Caco-2 (cell line): ENCODE measurements around the gene EPS15. TPM values are rescaled to one million over a fixed set of nuclear protein-coding genes. Genes with fewer than 3 reads are reported as not detected.

Experiments
- BruUV-seq: library from RNA; stranded (reverse); fragments of 400-500 nt; replicated peaks from 2 replicates; lab custom pipeline; 2021; lab: Mats Ljungman, UMichigan
- CTCF ChIA-PET: fragments of 300-600 bp; sonication (Branson Sonifier 250); formaldehyde crosslinking; loops from one replicate; lab custom pipeline; 2022; ENCODE audit warnings: antibody characterized with exemption; lab: Charles Lee
- POLR2A ChIA-PET: fragments of 300-600 bp; sonication (Branson Sonifier 250); formaldehyde crosslinking; loops from one replicate; lab custom pipeline; 2022; ENCODE audit warnings: antibody characterized with exemption; lab: Charles Lee
- DNase-seq, 2 experiments: peaks; one replicate each; pipeline versions ENCODE4 v3.0.0 to v3.0.0-alpha.2; 2020 to 2022
- H3K27me3 ChIP-seq: replicated peaks from 2 replicates; pipeline ENCODE4 v1.6.0; 2011; ENCODE audit warnings: low read length; ENCODE audit not compliant: control insufficient read depth, insufficient read depth
- H3K36me3 ChIP-seq: 2 replicates; pipeline ENCODE4 v1.5.1; 2011; ENCODE audit warnings: low read length; ENCODE audit not compliant: control insufficient read depth, insufficient read depth
- H3K4me1 ChIP-seq: fragments of 250-450 bp; sonication (Bioruptor Pico); 2 replicates; pipeline ENCODE4 v1.5.1; 2020; ENCODE audit warnings: mild to moderate bottlenecking
- H3K4me3 ChIP-seq: 2 replicates; pipeline ENCODE4 v1.5.1; 2011; ENCODE audit warnings: low read depth, mild to moderate bottlenecking, control low read depth, low read length
- H3K9me3 ChIP-seq: fragments of 250-450 bp; sonication (Bioruptor Pico); 2 replicates; pipeline ENCODE4 v1.5.1; 2020; ENCODE audit warnings: mild to moderate bottlenecking, moderate library complexity
- H3K27ac Mint-ChIP-seq: one replicate; pipeline ENCODE4 v1.8.0; 2022; ENCODE audit warnings: mixed read lengths; ENCODE audit not compliant: unreplicated experiment
- H3K27me3 Mint-ChIP-seq: one replicate; pipeline ENCODE4 v1.8.0; 2022; ENCODE audit warnings: mixed read lengths; ENCODE audit not compliant: insufficient read depth, unreplicated experiment
- H3K36me3 Mint-ChIP-seq: one replicate; pipeline ENCODE4 v1.8.0; 2022; ENCODE audit warnings: mild to moderate bottlenecking, mixed read lengths; ENCODE audit not compliant: insufficient read depth, unreplicated experiment
- H3K4me1 Mint-ChIP-seq: one replicate; pipeline ENCODE4 v1.8.0; 2022; ENCODE audit warnings: low read depth, mixed read lengths; ENCODE audit not compliant: unreplicated experiment
- H3K4me3 Mint-ChIP-seq: one replicate; pipeline ENCODE4 v1.8.0; 2022; ENCODE audit warnings: mild to moderate bottlenecking, moderate library complexity, mixed read lengths; ENCODE audit not compliant: unreplicated experiment
- H3K9me3 Mint-ChIP-seq: one replicate; pipeline ENCODE4 v1.8.0; 2022; ENCODE audit warnings: mixed read lengths; ENCODE audit not compliant: unreplicated experiment
- intact Hi-C: fragments of 100-400 bp; cut with micrococcal nuclease; formaldehyde crosslinking; loops from one replicate; pipeline ENCODE4 v1.10.0; 2022; ENCODE audit not compliant: unreplicated experiment
- total RNA-seq: library from RNA; stranded (reverse); gene quantifications from 2 replicates; pipeline ENCODE4 v1.2.3, GENCODE V29; 2022
- TF ChIP-seq, protein P1 (sequence below), 2 experiments: fragments of 200-600 bp in 1 of 2; IDR thresholded peaks; 1 replicate in 1 of 2; 2 replicates in 1 of 2; pipeline versions ENCODE4 v1.5.1 to v1.8.0; 2011 to 2022; ENCODE audit warnings: antibody characterized with exemption in 1 of 2, control low read depth in 1 of 2, inconsistent platforms in 1 of 2, low read depth in 1 of 2, low read length in 1 of 2, mild to moderate bottlenecking in 1 of 2, moderate library complexity in 1 of 2; ENCODE audit not compliant: insufficient read depth in 1 of 2, severe bottlenecking in 1 of 2, unreplicated experiment in 1 of 2

The EPS15 gene
- total RNA-seq, 1 experiment from 2014 or later, result 41.5 TPM

DNA sequence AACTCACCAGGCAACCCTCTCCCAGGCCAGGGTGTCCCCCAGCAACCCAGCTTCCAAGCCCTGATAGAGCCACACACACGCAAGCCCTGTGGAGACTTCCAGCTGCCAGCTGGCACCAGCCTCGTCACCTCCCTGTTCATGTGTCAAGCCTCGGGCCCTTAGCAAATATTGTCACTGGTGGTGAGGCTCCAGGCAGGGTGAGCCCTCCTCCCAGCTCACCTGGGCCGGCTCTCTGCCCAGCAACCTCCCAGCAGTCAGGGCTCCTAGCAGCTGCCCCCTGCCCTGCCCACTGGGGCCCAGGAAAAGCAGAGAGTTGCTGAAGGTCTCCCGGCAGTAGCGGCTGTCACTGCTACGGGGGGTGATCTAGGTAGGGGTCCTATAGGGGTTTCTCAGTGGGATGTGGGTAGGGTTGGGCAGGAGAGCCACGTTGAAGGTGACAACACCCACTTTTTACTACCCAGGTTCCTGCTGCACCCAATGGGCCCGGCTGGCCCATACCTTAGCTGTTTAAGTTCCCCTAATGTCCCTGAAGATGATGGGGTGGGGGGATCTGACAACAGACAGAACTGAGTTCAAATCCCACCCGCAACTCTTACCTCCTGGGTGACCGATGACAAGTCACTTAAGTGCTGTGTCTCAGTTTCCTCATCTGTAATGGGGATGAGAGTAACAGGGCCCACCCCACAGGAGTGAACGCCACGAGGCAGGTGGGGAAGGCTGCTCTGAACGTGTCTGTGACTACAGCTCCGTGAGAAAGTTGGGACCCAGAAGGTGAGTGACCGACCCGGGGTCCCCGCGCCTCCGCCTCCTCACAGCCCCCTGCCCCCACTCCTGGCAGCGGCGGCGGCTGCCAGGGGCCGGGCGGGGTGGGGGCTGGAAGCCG is 189.4 kb downstream of the EPS15 start:
- Histone ChIP-seq H3K27me3 (no peaks in the 10 kb centered on the region), H3K36me3 (no peaks in the 10 kb centered on the region), H3K4me1 (peaks cover 20% of the 10 kb centered on the region), H3K4me3 (peak overlapping the region; percentile 71), H3K9me3 (no peaks in the 10 kb centered on the region)
- Mint-ChIP-seq H3K4me3 (peak overlapping the region; percentile 67), H3K27me3 (no peaks in the 10 kb centered on the region), H3K36me3 (no peaks in the 10 kb centered on the region), H3K4me1 (peaks cover 12% of the 10 kb centered on the region), H3K27ac (no peak overlapping the region), H3K9me3 (no peaks in the 10 kb centered on the region)
- BruUV-seq, result no TSS peak
- ChIA-PET CTCF (no interaction called here), POLR2A (no interaction called here)
- intact Hi-C loops, result no loop called here
- TF ChIP-seq, protein P1, sequence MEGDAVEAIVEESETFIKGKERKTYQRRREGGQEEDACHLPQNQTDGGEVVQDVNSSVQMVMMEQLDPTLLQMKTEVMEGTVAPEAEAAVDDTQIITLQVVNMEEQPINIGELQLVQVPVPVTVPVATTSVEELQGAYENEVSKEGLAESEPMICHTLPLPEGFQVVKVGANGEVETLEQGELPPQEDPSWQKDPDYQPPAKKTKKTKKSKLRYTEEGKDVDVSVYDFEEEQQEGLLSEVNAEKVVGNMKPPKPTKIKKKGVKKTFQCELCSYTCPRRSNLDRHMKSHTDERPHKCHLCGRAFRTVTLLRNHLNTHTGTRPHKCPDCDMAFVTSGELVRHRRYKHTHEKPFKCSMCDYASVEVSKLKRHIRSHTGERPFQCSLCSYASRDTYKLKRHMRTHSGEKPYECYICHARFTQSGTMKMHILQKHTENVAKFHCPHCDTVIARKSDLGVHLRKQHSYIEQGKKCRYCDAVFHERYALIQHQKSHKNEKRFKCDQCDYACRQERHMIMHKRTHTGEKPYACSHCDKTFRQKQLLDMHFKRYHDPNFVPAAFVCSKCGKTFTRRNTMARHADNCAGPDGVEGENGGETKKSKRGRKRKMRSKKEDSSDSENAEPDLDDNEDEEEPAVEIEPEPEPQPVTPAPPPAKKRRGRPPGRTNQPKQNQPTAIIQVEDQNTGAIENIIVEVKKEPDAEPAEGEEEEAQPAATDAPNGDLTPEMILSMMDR (IDR thresholded peaks at IDR 0.05; ENCODE audit: insufficient read depth in 1 of 2, low read depth in 1 of 2, low read length in 1 of 2, severe bottlenecking in 1 of 2, unreplicated experiment in 1 of 2), result no peak
- no peak for DNase-seq

DNA sequence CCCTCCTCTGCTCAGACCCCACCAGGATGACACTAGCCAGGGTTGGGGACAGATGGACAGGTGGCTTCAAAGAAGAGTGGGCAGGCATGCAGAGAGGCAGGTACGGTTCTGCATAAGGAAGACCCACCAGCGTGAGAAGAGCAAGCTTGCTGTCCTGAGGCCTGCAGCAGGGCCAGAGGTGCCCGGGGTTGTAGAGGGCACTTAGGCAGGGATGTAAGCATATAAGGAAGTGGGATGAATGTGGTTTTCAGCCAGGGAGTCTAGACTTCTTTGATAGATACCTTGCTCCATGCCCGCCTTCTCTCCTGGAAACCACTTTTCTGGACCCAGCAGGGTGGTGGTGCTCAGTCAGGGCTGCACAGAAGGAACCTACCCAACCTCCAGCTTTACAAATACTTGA is 190.1 kb downstream of the EPS15 start:
- no peak for DNase-seq
- Mint-ChIP-seq H3K9me3 (no peaks in the 10 kb centered on the region), H3K4me3 (peak overlapping the region; percentile 67), H3K36me3 (no peaks in the 10 kb centered on the region), H3K4me1 (peaks cover 12% of the 10 kb centered on the region), H3K27me3 (no peaks in the 10 kb centered on the region), H3K27ac (no peak overlapping the region)
- Histone ChIP-seq H3K27me3 (no peaks in the 10 kb centered on the region), H3K4me3 (no peak overlapping the region), H3K9me3 (no peaks in the 10 kb centered on the region), H3K36me3 (no peaks in the 10 kb centered on the region), H3K4me1 (peaks cover 20% of the 10 kb centered on the region)
- POLR2A ChIA-PET, result no interaction called here
- no TSS peak for BruUV-seq
- TF ChIP-seq, protein P1 (IDR thresholded peaks at IDR 0.05; ENCODE audit: insufficient read depth in 1 of 2, low read depth in 1 of 2, low read length in 1 of 2, severe bottlenecking in 1 of 2, unreplicated experiment in 1 of 2), result no peak
- CTCF ChIA-PET, result no interaction called here
- intact Hi-C loops, result no loop called here

DNA sequence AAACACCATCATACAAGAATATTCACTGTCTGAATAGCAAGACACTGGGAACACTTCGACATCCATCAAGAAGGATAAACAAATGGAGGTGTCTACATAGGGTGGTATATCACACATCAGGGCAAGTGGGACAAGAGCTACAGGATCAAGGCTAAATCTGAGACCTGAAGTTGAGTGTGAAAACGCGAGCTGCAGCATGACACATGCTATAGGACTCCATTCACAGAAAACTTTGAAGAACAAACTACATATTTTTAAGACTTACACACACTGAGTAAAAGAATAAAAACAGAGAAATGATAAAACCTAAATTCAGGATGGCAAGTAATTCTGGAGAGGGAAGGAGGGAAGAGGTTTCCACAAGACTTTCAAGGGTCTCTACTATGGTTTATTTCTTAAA is 190.8 kb downstream of the EPS15 start:
- CTCF ChIA-PET, result no interaction called here

More for the DNA sequence above, 190.8 kb downstream of the EPS15 start:
- Mint-ChIP-seq H3K27ac (no peak overlapping the region), H3K4me3 (no peak overlapping the region), H3K27me3 (no peaks in the 10 kb centered on the region), H3K4me1 (peaks cover 12% of the 10 kb centered on the region), H3K9me3 (no peaks in the 10 kb centered on the region), H3K36me3 (no peaks in the 10 kb centered on the region)
- no peaks in the 10 kb centered on the region for H3K36me3 ChIP-seq
- no peaks in the 10 kb centered on the region for H3K27me3 ChIP-seq
- POLR2A ChIA-PET, result no interaction called here
- TF ChIP-seq, protein P1 (IDR thresholded peaks at IDR 0.05; ENCODE audit: insufficient read depth in 1 of 2, low read depth in 1 of 2, low read length in 1 of 2, severe bottlenecking in 1 of 2, unreplicated experiment in 1 of 2), result no peak
- H3K4me1 ChIP-seq, result peaks cover 20% of the 10 kb centered on the region
- H3K9me3 ChIP-seq, result no peaks in the 10 kb centered on the region
- DNase-seq, result no peak
- intact Hi-C loops, result no loop called here
- BruUV-seq, result TSS peak; percentile 21
- H3K4me3 ChIP-seq, result no peak overlapping the region
